A204.1 (cell line): ENCODE data around the gene KRT33B.
"Not testable (repeated sequence)": the region's sequence is repeated elsewhere in the genome, so short reads cannot be mapped to it uniquely, and the experiment has no call there.

Experiments used
- FAIRE-seq: peaks from 2 replicates; lab custom pipeline; 2012; peaks lifted over from hg19 to GRCh38; lab: Jason Lieb, UNC

The KRT33B gene

DNA sequence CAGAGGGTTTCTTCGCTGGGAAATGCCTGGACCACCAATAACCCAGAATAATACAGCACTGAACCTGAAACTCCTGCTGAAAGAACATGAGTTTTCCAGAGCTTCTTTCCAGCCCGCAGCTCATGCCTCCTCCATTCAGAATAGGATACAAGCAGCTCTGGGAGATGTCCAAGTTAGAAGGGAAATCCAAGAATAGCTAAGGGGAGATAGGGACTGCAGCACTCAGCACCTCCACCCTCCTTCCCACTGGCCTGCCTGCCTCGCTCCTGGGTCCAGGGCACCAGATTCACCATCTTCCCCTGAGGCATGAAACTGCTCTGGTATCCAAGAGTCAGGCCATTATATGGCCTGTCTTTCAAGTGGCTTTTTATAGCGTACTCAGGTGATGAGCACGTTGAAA lies 23.7 kb upstream of the KRT33B start:
- no peak for FAIRE-seq

DNA sequence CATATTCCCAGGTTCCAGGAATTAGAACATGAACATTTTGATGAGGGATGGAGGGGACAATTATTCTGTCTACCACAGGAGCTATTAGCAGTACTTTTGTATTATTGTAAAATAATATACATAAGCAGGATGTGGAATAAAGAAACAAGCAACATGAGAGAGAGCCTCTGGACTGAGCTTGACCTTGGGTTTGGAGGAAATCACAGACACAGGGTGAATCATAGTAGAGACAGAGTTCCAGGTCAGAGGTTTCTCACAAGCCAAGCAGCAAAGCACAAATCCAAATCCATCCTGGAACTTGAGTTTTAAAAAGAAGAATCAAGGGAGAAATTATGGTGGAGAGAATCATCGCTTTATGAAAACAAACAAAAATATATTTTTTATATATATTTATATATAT lies 22.7 kb upstream of the KRT33B start:
- no peak for FAIRE-seq

DNA sequence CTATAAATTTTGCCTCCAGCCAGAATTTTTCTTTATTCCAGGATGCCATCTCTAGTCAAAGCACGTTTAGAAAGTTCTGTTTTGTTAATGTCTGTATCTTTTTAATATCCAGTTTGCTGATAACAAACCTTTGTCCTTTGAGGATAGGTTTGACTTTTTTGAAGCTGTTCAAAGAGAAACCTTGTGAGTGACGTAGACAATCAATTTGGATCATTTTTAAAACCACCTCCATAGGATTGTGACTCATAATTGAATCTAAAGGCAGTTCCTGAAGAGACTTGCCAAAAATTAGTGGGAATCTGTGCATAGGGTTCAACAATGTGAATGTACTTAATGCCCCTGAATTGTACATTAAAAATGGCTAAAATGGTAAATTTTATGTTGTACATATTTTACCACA lies 21.9 kb upstream of the KRT33B start:
- no peak for FAIRE-seq

DNA sequence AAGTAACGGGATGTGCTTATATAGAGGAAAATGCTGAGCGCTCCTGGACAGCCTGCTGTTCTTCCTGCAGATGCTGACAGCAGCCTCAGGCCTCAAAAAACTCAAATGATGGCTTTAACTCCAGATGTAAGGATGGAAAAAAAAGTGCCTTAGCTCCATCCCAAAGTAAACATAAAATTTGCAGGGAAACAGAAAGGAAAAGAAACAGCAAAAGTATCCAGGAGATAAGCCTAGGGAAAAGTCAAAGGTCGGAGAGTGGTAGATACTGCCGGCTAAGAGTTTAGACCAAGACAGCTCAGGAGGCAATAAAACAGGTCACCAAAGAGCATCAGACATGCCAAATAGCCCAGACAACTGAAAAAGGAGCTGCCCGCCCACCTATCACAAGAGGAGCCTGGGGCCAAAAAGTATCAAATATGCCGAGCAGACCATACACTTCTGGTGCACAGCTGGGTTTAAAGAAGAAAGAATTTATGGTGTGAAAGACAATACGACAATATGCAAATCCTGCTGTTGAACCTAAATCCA lies 20.9 kb upstream of the KRT33B start:
- no peak for FAIRE-seq

DNA sequence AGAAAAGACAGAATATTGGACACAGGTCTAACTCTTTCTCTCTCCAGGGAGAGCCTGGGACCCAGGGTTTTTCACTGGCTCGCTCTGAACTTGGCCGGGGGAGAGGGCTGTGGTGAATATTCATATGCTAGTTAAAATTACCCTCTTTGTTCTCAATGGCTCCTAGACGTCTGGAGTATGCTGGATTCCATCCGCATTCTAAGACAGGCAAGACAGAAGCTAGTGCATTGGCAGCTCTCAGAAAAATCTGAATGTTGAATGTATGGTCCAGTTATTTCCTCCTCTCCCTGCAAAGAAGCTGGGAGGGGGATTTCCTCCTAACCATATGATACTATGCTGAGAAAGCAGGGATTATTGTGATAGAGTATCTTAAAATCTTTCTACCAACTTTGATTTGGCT lies 18.1 kb upstream of the KRT33B start:
- no peak for FAIRE-seq

DNA sequence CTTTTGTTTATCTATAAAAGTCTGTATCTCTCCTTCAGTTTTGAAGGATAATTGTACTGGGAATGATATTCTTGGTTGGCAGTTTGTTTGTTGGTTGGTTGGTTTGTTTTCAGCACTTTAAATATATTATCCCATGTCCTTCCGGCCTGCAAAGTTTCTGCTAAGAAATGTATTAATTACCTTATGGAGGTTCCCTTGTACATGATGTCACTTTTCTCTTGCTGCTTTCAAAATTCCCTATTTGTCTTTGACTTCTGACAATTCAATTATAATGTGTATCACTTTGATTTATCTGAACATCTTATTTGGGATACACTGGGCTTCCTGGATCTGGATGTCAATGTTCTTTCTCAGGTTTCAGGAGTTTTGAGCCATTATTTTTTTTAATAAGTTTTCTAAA lies 16.6 kb upstream of the KRT33B start:
- no peak for FAIRE-seq

DNA sequence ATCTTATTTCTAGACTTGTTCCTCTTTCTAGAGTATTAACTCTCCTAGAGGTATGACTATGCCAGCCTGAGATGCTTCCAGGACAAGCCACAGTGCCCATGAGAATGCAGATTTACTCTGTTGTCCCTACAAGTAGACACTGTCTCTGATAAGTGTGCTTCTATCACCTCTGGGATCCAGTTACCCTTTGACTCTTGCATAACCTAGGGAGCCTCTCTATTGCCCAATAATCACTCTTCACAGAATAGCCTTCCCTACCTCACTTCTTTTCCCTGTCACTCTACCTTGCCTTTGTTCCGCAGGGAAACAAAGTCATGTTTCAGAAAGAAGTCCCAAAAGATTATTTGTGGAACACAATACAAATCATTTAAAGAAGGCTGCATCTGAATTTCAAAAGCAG lies 14.1 kb upstream of the KRT33B start:
- no peak for FAIRE-seq

DNA sequence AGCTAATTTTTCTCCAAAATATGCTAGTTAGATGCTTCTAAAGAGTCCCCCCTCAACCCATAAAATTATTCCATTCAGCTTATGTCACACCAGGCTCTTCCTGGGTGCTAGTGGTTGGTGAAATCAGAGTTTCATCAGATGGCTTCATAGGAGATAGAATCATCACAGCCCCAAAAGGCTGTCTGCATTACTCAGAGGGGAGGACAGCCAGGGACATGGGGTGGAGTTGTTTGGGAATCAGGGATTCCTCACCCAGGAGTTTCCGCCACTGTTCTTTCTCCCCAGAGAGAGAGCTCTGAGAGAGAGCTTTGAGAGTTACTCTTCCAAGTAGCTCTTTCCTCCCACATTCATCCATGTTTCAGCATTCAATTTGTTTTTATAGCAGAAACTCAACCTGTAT lies 12.8 kb upstream of the KRT33B start:
- no peak for FAIRE-seq

DNA sequence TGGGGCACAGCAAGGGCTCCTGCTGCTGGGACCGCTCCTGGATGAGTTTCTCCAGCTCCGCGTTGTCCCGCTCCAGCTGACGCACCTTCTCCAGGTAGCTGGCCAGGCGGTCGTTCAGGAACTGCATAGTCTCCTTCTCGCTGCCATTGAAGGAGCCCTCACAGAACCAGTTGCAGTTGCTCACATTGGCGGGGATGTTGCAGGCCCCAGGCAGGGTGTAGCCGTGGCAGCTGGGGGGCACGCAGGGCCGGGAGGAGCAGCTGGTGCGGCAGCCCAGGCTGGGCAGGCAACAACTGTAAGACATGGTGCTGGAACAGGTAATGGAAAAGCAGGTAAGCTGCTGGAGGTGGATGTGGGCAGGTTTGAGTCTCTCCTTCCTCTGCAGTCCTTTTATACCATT lies 12.3 kb upstream of the KRT33B start, which contains the start of gene KRT34:
Gene KRT34 (minus strand): TSS at position 364 of the 400 bp plus-strand sequence. CDS start 60 bp downstream, at position 304.
- not testable (repeated sequence) for FAIRE-seq

DNA sequence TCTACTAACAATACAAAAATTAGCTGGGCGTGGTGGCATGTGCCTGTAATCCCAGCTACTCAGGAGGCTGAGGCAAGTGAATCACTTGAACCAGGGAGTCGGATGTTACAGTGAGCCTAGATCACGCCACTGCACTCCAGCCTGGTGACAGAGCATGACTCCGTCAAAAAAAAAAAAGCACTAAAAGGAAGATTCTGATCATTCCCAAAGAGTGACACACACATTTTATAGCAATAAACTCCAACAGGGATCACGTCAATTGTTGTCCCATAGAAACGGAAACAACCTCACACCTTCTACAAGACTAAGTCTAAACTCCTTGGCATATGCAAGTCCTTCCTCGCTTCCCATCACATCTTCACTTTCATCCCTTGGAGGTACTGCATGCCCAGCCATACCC lies 10.5 kb upstream of the KRT33B start:
- FAIRE-seq, result not testable (repeated sequence)

DNA sequence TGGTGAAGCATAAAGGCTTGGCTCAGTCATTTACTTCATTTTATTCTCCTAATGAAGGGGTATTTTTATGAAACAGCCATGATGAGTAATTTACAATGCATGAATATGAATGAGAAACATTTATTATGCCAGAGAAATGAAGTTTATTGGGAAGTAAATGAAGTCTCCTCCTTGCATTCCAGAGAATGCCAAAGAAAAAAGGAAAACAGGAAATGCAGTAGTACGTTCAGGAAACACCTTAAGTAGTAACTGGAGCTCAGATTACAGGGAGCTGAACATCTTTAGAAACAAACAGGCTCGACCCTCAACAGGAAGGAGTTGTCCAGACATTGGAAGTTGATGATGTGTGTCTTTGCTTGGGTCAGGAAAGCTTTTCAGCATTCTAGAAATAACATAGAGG lies 7.9 kb upstream of the KRT33B start:
- FAIRE-seq, result no peak

DNA sequence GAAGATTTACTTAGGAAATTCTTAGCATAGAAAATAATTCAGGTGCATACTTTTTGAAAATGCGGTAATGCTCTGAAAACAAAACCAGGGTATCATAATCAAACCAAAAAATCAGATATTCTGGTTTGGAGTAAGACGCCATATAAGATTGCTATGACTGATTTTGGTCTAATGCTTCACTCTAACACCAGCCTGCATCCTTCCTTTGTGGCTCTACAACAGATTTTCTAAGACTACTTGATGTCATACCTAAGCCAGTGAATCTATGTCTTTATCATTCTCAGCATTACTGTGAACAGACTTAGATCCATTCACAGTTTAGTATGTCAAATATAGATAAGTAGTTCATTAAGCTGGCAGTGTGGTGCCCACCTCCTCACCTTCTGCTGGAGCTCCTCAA lies 590 bp downstream of the KRT33B start:
- FAIRE-seq, result no peak

DNA sequence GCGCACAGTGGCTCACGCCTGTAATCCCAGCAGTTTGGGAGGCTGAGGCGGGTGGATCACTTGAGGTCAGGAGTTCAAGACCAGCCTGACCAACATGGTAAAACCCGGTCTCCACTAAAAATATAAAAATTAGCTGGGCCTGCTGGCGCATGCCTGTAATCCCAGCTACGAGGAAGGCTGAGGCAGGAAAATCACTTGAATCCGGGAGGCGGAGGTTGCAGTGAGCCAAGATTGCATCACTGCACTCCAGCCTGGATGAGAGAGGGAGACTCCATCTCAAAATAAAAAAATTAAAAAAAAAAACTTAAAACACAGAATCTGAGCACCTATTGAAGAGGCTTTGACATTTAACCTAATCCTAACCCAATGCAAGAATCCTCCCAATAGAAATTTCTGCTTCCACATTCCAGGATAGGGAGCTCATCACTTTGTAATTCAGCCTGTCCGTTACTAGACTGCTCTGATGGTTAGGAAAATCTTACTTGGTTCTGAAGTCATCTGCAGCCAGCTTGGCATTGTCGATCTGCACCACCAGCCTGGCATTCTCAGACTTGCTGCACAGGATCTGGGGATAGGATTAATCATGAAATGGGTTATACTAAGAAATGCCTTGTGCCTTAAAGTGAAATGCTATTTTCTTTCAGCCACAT lies 2.1 kb downstream of the KRT33B start:
- FAIRE-seq, result no peak

DNA sequence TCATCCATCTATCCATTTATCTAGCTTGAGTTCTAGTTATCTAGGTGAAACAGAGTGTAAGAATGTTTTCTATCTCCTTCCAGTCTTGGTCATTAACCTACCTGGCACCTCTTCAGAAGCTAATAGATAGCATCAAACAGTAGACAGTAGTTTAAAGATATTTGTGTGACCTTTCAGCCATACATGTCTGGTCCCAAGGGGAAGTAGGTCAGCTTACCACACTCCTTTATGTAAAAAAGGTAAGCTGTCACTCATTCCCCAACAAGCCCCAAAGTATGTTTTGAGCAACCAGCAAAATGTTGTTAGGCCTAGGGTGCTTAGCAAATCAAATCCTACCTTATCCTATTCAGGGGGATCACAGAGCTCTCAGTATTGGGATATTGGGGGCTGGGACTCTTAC lies 3.5 kb downstream of the KRT33B start:
- no peak for FAIRE-seq

DNA sequence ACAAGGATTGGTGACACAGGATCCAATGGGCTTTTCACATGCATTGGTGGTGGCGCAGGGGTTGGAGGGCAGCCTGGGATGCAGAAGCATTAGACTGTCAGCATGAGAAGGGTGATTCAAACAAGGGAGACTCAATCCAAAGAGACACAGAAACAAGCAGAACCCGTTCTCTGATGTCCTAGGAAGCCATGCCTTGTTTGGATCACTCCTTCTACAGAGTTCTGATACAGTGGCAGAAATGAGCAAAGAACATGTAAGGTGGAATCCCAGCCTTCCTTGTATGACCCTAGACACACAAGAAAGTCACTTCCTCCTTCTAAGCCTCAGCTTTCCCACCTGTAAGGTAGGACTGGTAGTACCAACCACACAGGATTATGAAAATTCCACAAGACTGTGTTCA lies 5.7 kb downstream of the KRT33B start:
- FAIRE-seq, result no peak

DNA sequence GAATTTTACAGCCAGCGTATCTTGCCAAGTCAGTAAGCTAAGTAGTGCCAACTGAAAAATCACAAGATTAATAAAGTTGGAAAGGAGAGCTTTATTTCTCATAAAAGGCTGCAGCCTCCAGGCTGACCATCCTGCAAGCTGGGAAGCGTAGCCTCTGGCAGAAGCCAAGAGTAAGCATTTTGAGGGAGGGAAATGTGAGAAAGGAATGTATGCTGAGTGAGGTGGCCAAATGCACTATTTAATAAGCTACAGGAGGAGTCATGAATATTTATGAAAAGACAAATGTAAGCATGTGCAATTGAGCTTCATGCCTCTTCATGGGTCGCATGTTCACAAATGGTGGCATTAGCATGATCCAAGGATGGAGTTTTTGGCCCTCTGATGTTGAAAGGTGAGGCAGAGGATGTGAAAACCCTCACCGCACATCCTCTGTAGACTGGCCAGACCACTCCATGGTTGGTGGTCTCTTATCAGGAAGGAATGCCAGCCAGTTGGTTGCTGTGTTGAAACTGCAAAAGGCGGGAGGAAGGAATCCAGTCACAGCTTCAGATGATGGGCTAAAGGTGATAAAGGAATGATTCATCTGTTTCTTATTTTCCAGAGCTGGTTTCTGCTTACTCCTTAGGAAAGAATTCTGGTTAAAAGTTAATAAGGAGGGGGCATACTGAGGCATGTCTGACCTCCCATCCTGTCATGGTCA lies 9.2 kb downstream of the KRT33B start:
- no peak for FAIRE-seq

DNA sequence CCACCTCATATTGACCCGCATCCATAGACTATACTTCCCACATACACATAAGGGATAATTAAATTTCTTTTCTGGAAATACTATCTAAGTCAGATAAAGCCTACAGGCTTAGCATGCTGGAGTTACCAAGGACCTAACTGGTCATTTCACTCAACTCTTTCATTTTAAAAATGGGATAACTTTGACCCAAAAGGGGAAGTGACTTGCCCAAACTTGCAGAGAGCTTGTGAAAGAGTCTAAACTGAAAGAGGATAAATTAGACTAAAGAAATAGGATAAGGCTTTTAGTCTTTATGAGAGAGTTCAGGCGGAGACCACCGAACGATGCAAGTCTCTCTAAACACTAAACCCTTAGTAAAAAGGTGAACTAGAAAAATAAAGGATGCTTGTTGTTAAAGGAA lies 15.1 kb downstream of the KRT33B start:
- no peak for FAIRE-seq

DNA sequence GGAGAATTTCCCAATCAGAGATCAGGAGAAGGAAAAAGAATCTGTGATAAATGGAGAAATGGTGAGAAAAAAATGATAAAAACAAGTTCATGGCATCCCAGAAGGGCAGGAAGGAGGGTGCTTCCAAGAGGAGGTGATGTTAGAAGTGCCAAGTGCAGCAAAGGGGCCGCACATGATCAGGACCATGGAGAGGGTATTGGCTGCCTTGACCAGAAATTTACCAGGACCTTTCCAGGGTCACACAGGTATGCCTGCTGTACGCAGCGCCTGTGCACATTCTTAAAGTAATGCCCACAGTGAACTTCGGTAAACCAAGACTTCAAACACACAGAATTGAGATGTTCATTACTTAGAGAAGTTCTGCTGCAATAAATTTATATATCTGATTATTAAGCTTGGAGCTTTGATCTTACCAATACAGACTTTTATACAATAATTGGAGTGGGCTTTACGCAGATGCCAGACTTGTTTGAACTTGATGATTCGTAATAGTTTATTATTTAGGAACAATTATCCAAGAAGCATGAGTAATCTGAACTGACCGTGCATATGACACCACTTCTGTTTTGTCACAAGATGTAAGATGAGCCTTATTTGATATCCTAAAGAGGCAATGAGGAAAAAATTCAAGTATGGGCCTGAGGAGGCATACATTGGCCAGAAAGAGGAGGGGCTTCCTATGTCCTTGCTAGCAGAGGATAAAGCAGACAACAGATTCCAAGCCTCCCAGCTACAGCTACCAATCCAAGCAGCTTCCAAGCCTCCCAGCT lies 16.8 kb downstream of the KRT33B start:
- FAIRE-seq, result no peak

DNA sequence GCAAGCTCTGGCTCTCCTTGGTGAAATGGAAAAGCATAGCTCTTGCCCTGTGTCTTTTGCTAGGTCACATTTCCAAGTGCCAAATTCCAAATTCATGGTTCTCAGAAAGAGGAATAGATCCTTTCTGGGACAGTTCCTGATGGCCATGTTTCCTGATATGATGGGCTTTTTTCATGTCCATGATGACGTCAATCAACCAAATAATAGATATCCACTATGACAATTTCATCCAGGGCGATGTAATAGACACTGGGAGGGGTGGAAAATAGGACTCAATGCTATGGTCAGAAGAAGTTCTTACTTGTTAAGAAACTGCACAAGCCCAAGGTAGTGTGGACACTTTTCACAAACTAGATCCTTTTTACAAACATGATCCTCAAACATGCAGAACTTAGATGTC lies 18.4 kb downstream of the KRT33B start:
- no peak for FAIRE-seq

DNA sequence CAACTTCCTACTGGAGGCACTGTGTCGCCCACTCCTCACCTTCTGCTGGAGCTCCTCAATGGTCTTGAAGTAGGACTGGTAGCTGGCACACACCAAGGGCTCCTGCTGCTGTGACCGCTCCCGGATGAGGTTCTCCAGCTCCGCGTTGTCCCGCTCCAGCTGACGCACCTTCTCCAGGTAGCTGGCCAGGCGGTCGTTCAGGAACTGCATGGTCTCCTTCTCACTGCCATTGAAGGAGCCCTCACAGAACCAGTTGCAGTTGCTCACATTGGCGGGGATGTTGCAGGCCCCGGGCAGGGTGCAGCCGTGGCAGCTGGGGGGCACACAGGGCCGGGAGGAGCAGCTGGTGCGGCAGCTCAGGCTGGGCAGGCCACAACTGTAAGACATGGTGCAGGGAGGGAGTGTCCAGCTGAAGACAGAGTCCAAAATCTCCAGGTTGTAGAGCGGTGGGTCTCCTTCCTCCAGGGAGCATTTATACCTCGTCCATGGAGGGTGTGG lies 19.2 kb downstream of the KRT33B start, which contains the start of gene KRT33A:
Gene KRT33A (minus strand): TSS at position 448 of the 498 bp plus-strand sequence. CDS start 61 bp downstream, at position 387.
- FAIRE-seq, result not testable (repeated sequence)

DNA sequence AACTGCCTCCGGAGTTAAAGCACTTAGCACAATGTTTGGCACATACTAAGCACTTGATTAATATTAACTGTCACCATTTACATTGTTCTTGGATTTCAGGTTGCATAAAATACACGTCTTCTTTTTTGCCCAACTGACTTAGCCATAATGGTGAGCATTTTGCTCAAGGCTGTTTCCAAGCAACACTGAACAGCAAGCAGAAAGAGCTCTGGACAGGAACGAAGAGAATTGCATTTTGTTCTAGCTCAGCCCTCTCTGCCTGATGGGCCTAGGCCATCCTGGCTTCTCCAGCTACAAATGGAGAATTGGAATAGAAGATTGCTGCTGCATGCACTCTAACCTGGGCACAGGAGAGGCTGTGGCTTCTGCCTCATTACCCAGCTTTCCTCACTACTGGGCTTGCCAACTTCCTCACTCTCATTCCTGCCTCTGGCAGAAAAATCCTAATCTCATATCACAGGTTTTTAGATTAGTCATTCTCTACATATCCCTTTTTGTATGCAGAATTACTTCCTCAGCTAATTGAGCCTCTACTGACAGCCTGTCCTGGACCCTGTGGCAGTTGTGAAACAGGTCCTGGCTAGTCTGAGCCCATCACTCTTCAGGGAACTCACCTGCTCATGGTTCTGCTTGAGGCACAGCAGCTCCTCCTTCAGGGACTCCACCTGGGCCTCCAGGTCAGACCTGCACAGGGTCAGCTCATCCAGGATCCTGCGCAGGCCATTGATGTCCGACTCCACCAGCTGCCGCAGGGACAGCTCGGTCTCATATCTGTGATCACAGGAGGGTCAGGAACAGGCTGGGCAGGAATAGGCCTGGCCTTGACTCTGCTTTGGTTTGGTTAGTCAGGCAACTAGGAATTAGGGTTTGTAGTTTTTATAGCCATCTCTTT lies 21.5 kb downstream of the KRT33B start:
- FAIRE-seq, result no peak

DNA sequence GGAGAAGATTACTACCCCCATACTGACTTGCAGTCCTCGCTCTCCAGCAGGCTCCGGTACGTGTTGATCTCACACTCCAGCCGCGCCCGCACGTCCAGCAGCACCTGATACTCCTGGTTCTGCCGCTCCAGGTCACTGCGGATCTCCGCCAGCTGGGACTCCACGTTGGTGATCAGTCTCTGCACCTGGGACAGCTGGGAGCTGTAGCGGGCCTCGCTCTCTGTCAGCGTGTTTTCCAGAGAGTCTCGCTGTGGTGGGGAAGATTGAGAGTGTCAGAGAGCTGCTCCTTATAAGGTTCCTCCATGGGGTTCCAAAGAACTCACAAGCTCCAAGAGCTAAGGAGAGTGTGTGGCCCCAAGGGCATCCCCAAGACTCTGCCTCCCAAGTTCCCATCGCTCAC lies 23.2 kb downstream of the KRT33B start:
- not testable (repeated sequence) for FAIRE-seq
